HG03045 (cell line): ENCODE data around the gene PDE8B.

ENCODE experiments used
- ATAC-seq: cut with Tn5 transposase; IDR thresholded peaks from one replicate; pipeline ENCODE4 v1.9.1; 2021; ENCODE audit warnings: mild to moderate bottlenecking, moderate library complexity; ENCODE audit not compliant: unreplicated experiment

PDE8B gene

DNA sequence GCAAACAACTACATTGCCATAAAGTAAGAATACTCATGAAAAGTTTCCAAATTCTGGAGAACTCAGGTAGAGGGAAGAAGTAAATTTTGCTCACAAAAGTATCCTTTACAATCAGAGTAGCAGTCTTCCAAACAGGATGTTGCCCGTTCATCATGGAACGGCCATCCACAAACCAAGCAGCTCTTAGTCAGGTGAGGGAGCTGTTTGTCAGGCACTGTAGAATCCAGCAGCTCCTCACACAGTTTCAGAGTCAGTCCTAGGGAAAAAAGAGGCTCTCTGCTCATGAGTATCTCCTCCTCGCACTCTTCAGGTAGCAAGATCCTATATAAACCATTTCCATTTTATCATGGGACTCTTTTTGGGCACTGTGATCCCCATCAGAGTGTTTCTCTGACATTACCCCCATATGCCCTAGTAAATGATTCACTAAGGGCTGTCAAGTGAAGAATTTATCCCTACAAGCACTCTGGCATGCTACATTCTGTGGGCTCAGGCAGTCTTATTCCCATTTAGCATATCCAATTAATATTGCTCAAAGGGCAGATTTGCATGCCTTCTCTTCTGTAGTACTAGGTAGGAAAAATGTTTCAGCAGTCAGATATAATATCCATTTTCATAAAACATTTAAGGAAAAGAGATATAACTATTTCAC is 183.7 kb downstream of the PDE8B start:
- no peak for ATAC-seq

DNA sequence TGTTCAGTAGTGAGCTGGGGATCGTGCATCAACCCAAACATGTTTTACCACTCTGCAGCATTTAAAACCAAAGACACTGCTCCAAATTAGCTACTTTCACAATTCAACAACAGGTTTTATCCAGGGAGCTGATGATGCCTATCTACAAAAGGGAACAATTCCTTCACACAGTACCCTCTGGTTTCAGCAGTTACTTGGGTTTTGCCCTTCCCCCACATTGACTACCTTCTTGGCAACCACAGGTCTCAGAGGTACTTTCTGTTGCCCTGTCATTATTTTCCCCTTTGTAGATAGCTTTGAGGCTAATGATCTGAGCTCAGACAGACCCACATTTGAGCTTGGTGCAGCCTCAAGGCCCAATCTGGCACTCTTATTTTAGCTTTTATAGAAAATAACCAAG is 185.5 kb downstream of the PDE8B start:
- no peak for ATAC-seq

DNA sequence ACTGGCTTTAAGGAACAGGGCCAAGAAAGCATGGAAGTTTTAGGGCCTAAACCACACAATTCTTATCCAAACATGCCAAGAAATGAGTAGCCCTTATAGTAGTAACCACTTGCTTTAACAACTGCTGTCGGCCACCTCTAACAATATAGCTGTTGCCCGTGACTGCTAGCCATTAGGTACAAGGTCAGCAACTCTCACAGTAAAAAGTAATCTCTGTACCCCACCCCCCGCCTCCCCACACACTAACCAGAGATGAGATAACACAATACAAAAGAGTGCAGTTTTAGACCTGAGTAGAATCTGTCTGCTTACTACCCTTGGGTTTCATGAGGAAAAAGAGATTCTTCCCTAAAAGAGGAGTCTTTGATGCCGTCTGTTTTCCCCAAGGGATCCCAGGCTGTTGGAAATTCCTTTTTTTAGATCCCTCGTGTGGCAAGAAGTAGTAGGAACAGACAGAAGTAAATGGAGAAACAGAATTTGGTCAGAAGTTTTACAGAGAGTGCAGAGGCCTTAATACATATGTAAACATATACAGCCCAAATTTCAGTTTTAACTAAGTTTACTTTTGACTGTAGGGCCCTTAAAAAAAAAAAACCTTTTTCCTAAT is 187.3 kb downstream of the PDE8B start:
- ATAC-seq, result no peak

DNA sequence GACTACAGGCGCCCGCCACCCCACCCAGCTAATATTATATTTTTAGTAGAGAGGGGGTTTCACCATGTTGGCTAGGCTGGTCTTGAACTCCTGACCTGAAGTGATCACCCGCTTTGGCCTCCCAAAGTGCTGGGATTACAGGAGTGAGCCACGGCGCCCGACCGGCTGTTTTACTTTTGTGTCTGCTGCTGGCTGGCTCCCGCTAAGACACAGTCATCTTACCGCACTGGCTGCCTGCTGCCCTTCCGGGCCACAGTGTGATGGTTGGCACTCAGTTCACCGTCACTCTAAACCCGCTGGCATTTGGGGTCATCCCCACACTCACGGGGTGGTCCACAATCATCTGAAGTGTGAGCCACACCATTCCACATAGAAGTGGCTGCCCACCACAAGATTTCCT is 188.0 kb downstream of the PDE8B start:
- ATAC-seq, result no peak

- no peak for ATAC-seq
Observed at GRCh38 chr5:77398896-77399295, 188.4 kb downstream of the PDE8B start.

DNA sequence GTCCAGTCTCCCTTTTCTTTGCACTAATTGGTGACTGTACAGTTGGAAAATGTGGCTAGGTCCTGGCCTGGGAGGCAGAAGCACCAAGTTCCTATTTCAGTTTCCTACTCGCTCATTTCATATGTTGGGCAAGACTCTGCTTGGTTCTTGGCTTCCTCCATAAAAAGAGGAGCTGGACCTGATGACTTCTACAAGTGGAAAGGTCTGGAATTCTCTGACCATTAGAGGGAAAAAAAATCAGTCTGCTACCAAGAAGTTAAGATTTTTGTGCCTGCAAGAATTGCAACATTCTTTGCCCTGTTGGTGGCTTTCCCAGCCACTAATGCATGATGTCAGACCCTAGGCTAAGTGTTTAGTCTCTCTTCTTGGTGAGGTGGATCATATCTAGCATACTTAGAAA is 190.2 kb downstream of the PDE8B start:
- no peak for ATAC-seq

GRCh38 chr5:77402796-77403195 is 192.3 kb downstream of the PDE8B start:
- no peak for ATAC-seq

DNA sequence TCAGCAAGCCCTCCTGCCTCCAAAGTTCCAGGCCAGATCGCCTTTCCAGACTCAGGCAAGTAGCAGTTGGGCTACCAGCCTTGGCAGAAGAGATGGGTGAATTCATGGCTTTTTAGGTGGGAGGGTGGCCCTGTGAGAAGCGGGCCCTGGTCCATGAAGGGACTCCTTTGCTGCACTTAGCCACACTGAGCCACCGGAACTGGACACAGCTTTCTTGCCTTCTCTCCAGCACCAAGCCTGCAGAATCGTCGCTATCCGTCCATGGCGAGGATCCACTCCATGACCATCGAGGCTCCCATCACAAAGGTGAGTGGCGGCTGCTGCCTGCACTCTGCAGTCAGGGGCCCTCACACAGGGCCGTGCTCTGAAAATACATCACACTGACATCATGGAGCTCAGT is 196.7 kb downstream of the PDE8B start:
- no peak for ATAC-seq

DNA sequence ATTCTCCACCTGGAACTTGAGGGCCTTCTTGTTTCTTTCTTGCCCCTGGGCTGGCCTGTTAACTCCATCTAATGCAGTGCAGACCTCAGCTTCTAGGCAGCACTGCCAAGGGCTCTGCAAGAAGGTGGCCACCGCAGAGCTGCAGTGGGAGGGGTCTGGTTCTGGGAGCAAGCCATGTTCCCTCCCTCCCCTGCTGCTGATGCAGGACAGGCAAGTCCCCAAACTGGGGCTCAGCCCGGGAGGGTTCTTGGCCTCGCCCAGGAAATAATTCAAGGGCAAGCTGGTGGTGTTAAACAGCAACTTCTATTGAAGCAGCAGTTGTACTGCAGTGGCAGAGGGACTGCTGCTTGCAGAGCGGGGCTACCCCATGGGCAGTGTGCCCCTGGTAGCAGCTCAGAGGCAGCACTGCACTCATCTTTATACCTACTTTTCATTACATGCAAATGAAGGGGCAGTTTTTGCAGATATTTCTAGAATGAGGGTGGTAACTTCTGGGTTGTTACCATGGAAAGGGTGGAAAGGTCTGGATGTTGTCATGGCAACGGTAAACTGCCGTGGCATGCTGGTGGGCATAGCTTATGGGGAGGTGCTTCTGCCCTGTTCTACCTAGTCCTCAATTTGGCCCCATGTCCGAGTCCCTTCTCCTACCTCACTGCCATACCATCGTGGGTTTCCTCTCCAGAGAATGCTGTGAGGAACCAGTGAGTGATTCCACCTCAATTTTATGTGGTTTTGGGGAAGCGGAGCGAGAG is 199.6 kb downstream of the PDE8B start:
- ATAC-seq, result no peak

- no peak for ATAC-seq
Observed at GRCh38 chr5:77413049-77413448, 202.6 kb downstream of the PDE8B start.

GRCh38 chr5:77418162-77418561 is 207.7 kb downstream of the PDE8B start:
- ATAC-seq, result no peak

DNA sequence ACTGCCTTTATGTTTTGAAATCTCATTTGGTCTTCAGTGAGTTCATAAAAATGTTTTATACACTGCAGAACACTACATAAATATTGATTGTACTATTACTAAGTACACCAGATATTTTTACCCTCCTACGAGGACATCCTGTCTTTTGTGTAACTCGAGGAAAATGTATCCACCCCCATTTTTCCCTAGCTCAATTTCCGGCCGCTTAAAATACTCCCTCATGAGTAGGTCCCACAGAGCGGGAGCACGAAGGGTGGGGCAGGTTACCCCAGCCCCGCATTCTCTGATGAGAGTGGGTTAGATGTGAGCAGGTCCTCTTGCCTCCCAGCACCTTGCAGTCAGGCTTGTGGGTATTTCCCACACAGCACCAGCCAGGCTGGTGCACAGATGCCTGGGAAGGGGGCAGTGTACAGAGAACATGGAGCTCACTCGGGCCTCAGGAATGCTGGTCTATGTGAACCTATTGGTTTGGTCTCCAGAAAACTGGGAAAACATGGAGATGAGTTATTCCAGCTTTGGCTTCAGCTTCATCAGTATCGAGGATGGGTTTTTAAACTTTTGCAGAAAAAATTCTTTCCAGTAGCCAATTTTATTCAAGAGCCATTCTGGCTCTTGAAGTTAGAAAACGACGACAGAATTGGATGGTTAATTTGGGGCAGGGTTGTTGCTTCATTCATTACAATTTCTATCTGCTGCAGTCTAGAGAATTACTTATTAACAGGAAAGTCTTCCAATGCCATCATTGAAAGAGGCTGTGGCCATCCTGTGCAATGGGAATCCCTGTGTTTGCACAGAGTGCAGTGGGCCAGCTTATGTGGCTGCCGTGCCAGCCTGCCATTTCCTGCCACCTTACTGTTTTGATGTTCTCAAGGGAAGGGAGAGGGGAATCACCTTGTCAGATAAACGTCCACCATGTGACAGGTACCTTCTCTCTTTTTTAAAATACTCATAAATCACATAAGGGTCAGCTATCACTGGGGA is 208.4 kb downstream of the PDE8B start:
- ATAC-seq, result no peak

DNA sequence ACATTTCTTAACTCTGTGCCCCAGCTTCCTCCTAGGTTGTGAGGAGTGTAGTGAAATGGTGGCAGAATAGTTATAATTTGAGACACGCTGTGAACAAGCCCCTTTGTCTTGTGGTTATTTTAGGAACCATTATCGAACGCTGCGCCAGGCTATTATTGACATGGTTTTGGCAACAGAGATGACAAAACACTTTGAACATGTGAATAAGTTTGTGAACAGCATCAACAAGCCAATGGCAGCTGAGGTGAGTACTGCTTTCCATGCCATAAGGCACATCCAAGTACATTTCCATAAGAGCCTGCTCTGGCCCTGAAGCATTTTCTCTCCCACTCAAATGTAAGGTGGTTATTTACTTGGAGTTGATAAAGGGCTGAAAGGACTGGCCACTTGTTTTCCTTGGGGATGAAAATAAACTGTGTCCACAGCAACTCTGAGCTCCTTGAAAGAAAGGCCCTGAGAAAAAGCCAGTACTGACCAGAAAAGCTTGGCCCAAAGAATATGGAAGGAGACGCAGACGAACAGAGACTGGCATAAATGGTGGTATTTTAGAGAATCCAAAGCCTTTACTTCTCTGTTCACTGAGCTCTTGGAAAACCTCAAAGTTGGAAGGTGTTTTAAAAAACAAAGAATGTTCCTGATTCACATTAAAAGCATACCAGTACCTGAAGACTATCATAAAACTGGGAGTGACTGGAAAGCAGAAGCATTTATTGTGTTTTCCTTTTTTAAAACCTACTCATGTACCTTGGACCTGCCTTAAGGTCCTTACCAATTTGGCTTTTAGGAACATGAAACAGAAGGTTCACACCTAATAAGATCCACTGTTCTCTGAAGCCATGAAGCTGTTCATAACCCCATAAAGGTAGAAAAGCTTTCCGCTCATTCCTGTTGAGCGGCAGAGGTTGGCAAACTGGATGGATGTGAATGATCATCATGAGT is 209.4 kb downstream of the PDE8B start:
- ATAC-seq, result no peak

DNA sequence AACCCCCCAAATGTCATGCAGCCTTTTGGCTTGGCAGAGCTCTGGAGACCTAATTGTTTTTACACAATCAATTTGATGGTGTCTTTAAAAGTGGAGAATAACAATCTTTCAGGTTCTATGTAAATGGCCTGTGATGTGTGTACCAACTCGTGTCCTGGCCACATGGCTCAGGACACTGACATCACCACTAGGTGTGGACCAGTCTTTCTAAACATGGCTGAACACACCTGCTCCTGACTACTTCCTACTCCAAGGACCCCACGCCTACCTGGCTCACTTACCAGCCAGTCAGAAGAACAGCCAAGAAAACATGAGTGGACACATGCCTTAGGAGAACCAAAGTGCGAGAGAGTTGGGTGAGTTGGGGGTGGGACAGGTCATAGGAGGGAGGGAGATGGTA is 210.5 kb downstream of the PDE8B start:
- no peak for ATAC-seq

DNA sequence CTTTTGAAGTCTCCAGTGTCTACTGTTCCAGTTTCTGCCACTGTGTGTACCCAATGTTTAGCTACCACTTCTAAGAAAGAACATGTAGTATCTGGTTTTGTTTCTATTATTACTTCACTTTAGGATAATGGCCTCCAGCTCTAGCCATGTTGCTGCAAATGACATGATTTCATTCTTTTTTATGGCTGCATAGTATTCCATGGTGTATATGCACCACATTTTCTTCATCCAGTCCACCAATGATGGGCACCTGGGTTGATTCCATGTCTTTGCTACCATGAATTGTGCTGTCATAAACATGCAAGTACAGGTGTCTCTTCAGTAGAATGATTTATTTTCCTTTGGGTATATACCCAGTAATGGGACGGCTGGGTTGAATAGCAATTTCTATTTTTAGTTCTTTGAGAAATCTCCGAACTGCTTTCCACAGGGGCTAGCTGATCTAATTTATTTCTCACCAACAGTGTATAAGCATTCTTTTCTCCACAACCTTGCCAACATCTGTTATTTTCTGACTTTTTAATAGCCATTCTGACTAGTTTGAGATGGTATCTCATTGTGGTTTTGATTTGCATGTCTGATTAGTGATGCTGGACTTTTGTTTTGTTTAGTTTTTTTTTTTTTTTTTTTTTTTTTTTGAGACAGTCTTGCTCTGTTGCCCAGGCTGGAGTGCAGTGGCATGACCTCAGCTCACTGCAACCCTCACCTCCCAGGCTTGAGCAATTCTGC is 212.7 kb downstream of the PDE8B start:
- ATAC-seq, result no peak

DNA sequence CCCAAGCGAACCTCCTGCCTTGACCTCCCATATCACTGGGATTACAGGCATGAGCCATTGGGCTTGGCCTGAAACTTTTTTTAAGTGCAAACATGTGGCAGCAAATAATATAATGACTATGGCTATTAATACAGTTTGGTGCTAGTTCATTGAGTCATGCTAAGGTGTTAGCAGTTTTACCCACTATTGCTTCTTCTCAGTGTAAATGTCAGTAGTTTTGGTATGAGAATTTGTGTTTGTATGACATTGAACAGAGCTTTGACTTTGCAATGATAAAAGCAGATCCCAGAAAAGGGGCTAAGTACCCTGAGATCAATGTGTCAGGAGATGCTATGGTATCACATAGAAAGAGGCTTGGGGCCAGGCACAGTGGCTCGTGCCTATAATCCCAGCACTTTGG is 214.4 kb downstream of the PDE8B start:
- no peak for ATAC-seq

DNA sequence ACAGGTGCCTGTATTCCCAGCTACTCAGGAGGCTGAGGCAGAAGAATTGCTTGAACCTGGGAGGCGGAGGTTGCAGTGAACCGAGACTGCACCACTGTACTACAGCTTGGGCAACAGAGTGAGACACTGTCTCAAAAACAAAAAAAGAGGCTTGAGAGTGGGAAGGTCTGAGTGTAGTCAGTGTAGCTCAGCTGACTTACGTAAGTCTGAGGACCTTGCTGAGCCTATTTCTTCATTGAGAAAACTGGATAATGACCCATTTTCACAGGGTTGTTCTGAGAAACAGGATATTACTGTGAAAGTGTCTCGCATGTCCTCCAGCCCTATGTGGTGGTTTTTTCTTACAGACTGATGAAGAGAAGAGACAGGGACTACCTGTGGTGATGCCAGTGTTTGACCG is 214.9 kb downstream of the PDE8B start:
- ATAC-seq, result no peak

- ATAC-seq, result no peak
Observed at GRCh38 chr5:77425998-77426659, 215.6 kb downstream of the PDE8B start.

DNA sequence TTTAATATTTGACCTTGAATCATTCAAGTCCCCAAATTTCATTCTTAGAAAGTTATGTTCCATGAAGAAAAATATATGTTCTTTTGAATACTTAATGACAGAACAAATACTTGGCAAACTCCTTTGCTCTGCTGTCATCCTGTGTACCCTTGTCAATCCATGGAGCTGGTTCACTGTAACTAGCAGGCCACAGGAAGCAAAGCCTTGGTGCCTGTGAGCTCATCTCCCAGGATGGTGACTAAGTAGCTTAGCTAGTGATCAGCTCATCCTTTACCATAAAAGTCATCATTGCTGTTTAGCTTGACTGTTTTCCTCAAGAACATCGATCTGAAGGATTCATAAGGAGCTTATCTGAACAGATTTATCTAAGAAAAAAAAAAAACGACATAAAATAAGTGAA is 216.2 kb downstream of the PDE8B start:
- ATAC-seq, result no peak
